OCI-LY1 (cell line): ENCODE results near the gene COLGALT1.

Experiments
- H2AFZ ChIP-seq: fragments of 200-600 bp; sonication (generic), shearing (Covaris generic); 2 replicates; pipeline ENCODE4 v1.6.0; 2014; ENCODE audit warnings: antibody characterized with exemption, mild to moderate bottlenecking, low read length
- H3F3A ChIP-seq: fragments of 200-600 bp; sonication (generic), shearing (Covaris generic); 2 replicates; pipeline ENCODE4 v1.6.0; 2014; ENCODE audit warnings: mild to moderate bottlenecking, antibody characterized with exemption, low read length, moderate library complexity; ENCODE audit not compliant: insufficient read depth
- H3K27ac ChIP-seq: fragments of 200-600 bp; sonication (generic); 2 replicates; pipeline ENCODE4 v1.5.1; 2014; ENCODE audit warnings: low read length, mixed run types, mild to moderate bottlenecking, low read depth; ENCODE audit not compliant: poor library complexity, severe bottlenecking
- H3K27me3 ChIP-seq: fragments of 200-600 bp; sonication (generic); 2 replicates; pipeline ENCODE4 v1.6.0; 2014; ENCODE audit warnings: antibody characterized with exemption, mild to moderate bottlenecking, low read length, moderate library complexity; ENCODE audit not compliant: insufficient read depth
- H3K36me3 ChIP-seq: fragments of 200-600 bp; sonication (generic); 2 replicates; pipeline ENCODE4 v1.6.1; 2014; ENCODE audit warnings: mild to moderate bottlenecking, antibody characterized with exemption, low read length, moderate library complexity, mixed read lengths; ENCODE audit not compliant: insufficient read depth
- H3K4me1 ChIP-seq: fragments of 200-600 bp; sonication (generic); 2 replicates; pipeline ENCODE4 v1.5.1; 2014; ENCODE audit warnings: mild to moderate bottlenecking, low read length, moderate library complexity; ENCODE audit not compliant: insufficient read depth, severe bottlenecking
- H3K4me2 ChIP-seq: fragments of 200-600 bp; sonication (generic), shearing (Covaris generic); 2 replicates; pipeline ENCODE4 v1.6.1; 2014; ENCODE audit warnings: low read length
- H3K4me3 ChIP-seq: fragments of 200-600 bp; sonication (generic); 2 replicates; pipeline ENCODE4 v1.5.1; 2014; ENCODE audit warnings: low read length, low read depth, mild to moderate bottlenecking, mixed read lengths; ENCODE audit not compliant: poor library complexity, severe bottlenecking
- H3K79me2 ChIP-seq: fragments of 200-600 bp; shearing (Covaris generic); 2 replicates; pipeline ENCODE4 v1.6.1; 2016; ENCODE audit warnings: mixed run types, low read length, mixed read lengths; ENCODE audit not compliant: insufficient read depth
- H3K9ac ChIP-seq: fragments of 200-600 bp; sonication (generic), shearing (Covaris generic); 2 replicates; pipeline ENCODE4 v1.6.1; 2014; ENCODE audit warnings: mild to moderate bottlenecking, low read length, mixed read lengths
- H3K9me2 ChIP-seq: fragments of 200-600 bp; sonication (generic), shearing (Covaris generic); 2 replicates; pipeline ENCODE4 v1.6.1; 2014; ENCODE audit warnings: low read depth, mild to moderate bottlenecking, low read length, mixed read lengths
- H3K9me3 ChIP-seq: fragments of 200-600 bp; shearing (Covaris generic); 2 replicates; pipeline ENCODE4 v1.6.1; 2014; ENCODE audit warnings: low read length, mixed read lengths
- H4K20me1 ChIP-seq: fragments of 200-600 bp; sonication (generic), shearing (Covaris generic); 2 replicates; pipeline ENCODE4 v1.6.0; 2016; ENCODE audit warnings: mild to moderate bottlenecking, low read length; ENCODE audit not compliant: insufficient read depth
- CTCF ChIP-seq: fragments of 200-600 bp; sonication (generic), shearing (Covaris generic); IDR thresholded peaks from 2 replicates; pipeline ENCODE4 v1.5.1; 2017; ENCODE audit warnings: mild to moderate bottlenecking, antibody characterized with exemption, low read length, moderate library complexity, mixed read lengths
- EZH2 ChIP-seq: fragments of 200-600 bp; sonication (generic), shearing (Covaris generic); IDR thresholded peaks from 2 replicates; pipeline ENCODE4 v1.8.0; 2017; ENCODE audit warnings: borderline replicate concordance, mixed run types, mild to moderate bottlenecking, antibody characterized with exemption, low read length, moderate library complexity, mixed read lengths

COLGALT1 gene

GRCh38 chr19:17617807-17618192 lies 62.4 kb downstream of the COLGALT1 start:
- Histone ChIP-seq H3F3A (no peaks in the 10 kb centered on the region), H3K27me3 (no peaks in the 10 kb centered on the region), H3K9ac (no peak overlapping the region), H3K4me1 (no peaks in the 10 kb centered on the region), H3K79me2 (no peaks in the 10 kb centered on the region), H2AFZ (no peak overlapping the region), H3K27ac (no peak overlapping the region), H3K9me3 (no peaks in the 10 kb centered on the region), H3K9me2 (no peaks in the 10 kb centered on the region), H3K4me3 (no peak overlapping the region), H3K36me3 (no peaks in the 10 kb centered on the region), H3K4me2 (no peak overlapping the region), H4K20me1 (no peaks in the 10 kb centered on the region)
- no peak for TF ChIP-seq EZH2
- TF ChIP-seq CTCF: no peak

DNA sequence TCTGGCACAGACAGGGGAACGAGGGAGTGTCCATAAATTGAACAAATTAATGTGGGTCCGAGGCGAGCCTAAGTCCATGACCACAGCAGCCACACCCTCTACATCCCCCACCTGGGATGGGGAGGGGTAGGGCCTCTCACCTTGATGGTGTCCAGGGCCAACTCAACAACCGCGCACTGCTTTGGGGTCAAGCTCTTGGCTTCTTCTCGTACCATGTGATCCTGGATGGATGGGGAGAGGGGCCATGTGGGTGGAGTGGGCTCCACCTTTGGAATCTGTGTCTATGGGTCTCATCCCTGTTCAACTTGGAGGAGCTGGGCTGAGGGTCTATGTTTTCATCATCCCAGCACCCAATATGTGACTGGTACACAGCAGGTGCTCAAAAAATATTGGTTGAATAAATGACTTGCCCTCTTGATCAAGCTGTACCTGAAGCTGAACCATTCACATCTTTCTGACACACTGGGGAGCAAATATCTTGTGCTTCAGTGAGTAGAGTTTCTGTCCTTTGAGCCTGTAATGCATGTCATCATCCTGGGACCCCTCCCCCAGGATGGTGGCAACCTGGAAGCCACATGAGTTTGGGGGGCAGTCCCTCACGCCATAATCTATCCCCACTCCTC lies 62.9 kb downstream of the COLGALT1 start:
- H3K27me3 ChIP-seq: no peaks in the 10 kb centered on the region
- TF ChIP-seq CTCF (no peak), EZH2 (no peak)

GRCh38 chr19:17618936-17619335 lies 63.5 kb downstream of the COLGALT1 start:
- no peaks in the 10 kb centered on the region for H3K27me3 ChIP-seq

More for the DNA sequence above, 62.9 kb downstream of the COLGALT1 start:
- Histone ChIP-seq H3K9ac (no peak overlapping the region), H3K9me3 (no peaks in the 10 kb centered on the region), H2AFZ (no peak overlapping the region), H3F3A (no peaks in the 10 kb centered on the region), H3K36me3 (no peaks in the 10 kb centered on the region), H3K27ac (no peak overlapping the region), H3K9me2 (no peaks in the 10 kb centered on the region), H4K20me1 (no peaks in the 10 kb centered on the region), H3K4me3 (no peak overlapping the region), H3K79me2 (no peaks in the 10 kb centered on the region), H3K4me1 (no peaks in the 10 kb centered on the region), H3K4me2 (no peak overlapping the region)

More at GRCh38 chr19:17618936-17619335, 63.5 kb downstream of the COLGALT1 start:
- no peak overlapping the region for H3K4me3 ChIP-seq
- no peak overlapping the region for H2AFZ ChIP-seq
- H3K9ac ChIP-seq: no peak overlapping the region
- H3K4me1 ChIP-seq: no peaks in the 10 kb centered on the region
- H4K20me1 ChIP-seq: no peaks in the 10 kb centered on the region
- H3F3A ChIP-seq: no peaks in the 10 kb centered on the region
- H3K9me2 ChIP-seq: no peaks in the 10 kb centered on the region
- no peaks in the 10 kb centered on the region for H3K9me3 ChIP-seq
- TF ChIP-seq CTCF (no peak), EZH2 (no peak)
- H3K36me3 ChIP-seq: no peaks in the 10 kb centered on the region
- H3K79me2 ChIP-seq: no peaks in the 10 kb centered on the region
- no peak overlapping the region for H3K27ac ChIP-seq
- no peak overlapping the region for H3K4me2 ChIP-seq
